H54 (cell line): Measurements from ENCODE around the gene SLC39A11.
"Not testable (repeated sequence)": the region's sequence is repeated elsewhere in the genome, so short reads cannot be mapped to it uniquely, and the experiment has no call there.

Source experiments
- DNase-seq: peaks from one replicate; pipeline ENCODE4 v3.0.0; 2011; ENCODE audit warnings: low spot score, mixed read lengths; ENCODE audit not compliant: insufficient read length
- FAIRE-seq: peaks from 3 replicates; lab custom pipeline; 2011; peaks lifted over from hg19 to GRCh38; lab: Jason Lieb, UNC
- POLR2A ChIP-seq: IDR thresholded peaks from 2 replicates; pipeline ENCODE4 v1.6.1; 2011; ENCODE audit warnings: low read depth, mild to moderate bottlenecking, low read length

The SLC39A11 gene

GRCh38 chr17:73098919-73099318 is 6.4 kb upstream of the SLC39A11 start:
- no peak for FAIRE-seq
- no peak for DNase-seq
- TF ChIP-seq POLR2A, result no peak

- DNase-seq, FAIRE-seq: not testable (repeated sequence)
Measured at GRCh38 chr17:73097973-73098765, 5.7 kb upstream of the SLC39A11 start.

GRCh38 chr17:73096866-73097265 is 4.4 kb upstream of the SLC39A11 start:
- FAIRE-seq (no peak), DNase-seq (peak; percentile 37)
- TF ChIP-seq POLR2A, result no peak

GRCh38 chr17:73096211-73096610 is 3.7 kb upstream of the SLC39A11 start:
- no peak for DNase-seq
- FAIRE-seq, result no peak
- no peak for TF ChIP-seq POLR2A

GRCh38 chr17:73093286-73093685 is 798 bp upstream of the SLC39A11 start:
- no peak for FAIRE-seq
- no peak for TF ChIP-seq POLR2A

GRCh38 chr17:73091770-73092522 is 542 bp downstream of the SLC39A11 start:
- FAIRE-seq (no peak), DNase-seq (peak; percentile 81)
- no peak for TF ChIP-seq POLR2A

More at GRCh38 chr17:73093286-73093685, 798 bp upstream of the SLC39A11 start:
- no peak for DNase-seq

GRCh38 chr17:73091410-73091769 is 1.1 kb downstream of the SLC39A11 start:
- no peak for TF ChIP-seq POLR2A
- DNase-seq (no peak), FAIRE-seq (no peak)

- FAIRE-seq (no peak), DNase-seq (no peak)
- no peak for TF ChIP-seq POLR2A
Measured at GRCh38 chr17:73090396-73091202, 1.9 kb downstream of the SLC39A11 start.

- TF ChIP-seq POLR2A, result no peak
- FAIRE-seq (no peak), DNase-seq (no peak)
Measured at GRCh38 chr17:73089322-73090317, 2.9 kb downstream of the SLC39A11 start.

DNA sequence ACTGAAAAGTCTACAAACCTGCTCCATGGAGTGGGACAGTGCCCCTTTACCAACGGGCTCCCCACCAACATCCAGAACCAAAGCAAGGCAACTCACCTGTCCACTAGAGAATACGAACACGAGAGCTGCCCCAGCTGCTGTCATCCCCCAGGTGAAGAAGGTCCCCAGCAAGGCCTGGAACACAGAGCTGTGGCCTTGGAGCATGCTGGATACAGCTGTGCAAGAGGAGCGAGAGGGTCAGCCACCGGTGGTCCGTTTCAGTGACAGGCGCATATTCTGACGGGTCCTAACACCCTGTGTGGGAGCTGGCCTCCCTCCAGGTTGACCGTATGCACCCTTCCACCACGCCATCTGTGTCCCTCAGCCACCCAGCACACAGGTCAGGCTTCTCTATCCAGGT is 3.9 kb downstream of the SLC39A11 start:
- no peak for DNase-seq
- no peak for FAIRE-seq
- no peak for TF ChIP-seq POLR2A

DNA sequence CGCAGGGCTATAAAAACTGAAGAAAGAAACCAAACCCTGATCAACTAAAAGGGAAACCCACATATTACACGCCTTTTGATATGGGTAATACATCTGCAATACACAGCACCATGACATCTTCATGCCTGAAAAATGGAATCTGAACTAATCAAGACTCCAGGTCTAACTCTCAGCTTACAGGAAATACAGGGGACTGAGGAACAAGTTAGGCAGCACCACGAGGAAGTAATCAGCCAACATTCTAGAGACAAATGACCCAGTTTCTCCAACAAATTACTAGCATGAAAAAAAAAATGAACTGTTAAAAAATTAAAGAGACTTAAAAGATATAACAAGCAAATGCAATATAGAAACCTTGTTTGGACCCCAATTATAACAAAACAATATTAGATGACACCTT is 9.1 kb downstream of the SLC39A11 start:
- FAIRE-seq (no peak), DNase-seq (no peak)
- TF ChIP-seq POLR2A, result no peak

DNA sequence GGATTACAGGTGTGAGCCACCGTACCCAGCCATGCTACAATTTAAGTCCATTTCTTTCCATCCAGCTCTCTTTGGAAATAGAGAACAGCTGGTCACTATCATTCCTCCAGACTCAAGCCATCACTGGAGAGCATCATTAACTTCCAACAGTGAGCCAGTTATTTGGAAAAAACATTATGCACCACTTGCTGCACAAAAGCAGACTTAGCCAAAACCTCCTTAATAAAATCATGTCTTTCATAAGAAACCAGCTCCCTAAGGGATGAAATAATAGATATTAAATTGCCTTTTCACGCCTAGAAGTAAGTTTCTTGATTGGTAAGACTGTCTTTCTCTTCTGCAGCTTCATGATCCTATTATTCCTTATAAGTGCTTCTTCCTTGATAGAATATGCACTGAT is 17.9 kb downstream of the SLC39A11 start:
- no peak for TF ChIP-seq POLR2A
- no peak for FAIRE-seq
- DNase-seq, result no peak
